ENCODE results near the gene DLL4.
A peak's percentile ranks its signal among the peaks of the same experiment; 100 is the strongest.
"Not testable (repeated sequence)": the region's sequence is repeated elsewhere in the genome, so short reads cannot be mapped to it uniquely, and the experiment has no call there.

The DLL4 gene

GRCh38 chr15:40941528-40942336 lies 12.6 kb downstream of the DLL4 start:
- peak; percentile 53 for DNase-seq (ENCODE audit: low spot score)

- no peak for DNase-seq (ENCODE audit: low spot score)
Measured at GRCh38 chr15:40942337-40942854, 13.3 kb downstream of the DLL4 start.

DNA sequence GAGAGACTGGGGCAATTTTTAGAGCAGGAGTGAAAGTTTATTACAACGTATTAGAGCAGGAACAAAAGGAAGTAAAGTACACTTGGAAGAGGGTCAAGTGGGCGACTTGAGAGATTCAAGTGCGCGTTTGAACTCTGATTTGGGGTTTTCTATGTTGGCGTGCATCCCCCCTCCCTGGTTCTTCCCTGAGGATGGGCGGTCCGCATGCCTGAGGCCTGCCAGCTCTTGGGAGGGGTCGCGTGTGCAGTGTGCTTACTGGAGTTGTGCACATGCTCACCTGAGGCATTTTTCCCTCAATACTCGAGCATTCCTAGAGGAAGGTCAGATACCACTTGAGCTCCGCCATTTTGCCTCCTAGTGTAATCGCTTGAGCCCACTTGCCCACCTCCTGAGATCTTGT lies 13.7 kb downstream of the DLL4 start:
- DNase-seq (ENCODE audit: low spot score) = no peak

DNA sequence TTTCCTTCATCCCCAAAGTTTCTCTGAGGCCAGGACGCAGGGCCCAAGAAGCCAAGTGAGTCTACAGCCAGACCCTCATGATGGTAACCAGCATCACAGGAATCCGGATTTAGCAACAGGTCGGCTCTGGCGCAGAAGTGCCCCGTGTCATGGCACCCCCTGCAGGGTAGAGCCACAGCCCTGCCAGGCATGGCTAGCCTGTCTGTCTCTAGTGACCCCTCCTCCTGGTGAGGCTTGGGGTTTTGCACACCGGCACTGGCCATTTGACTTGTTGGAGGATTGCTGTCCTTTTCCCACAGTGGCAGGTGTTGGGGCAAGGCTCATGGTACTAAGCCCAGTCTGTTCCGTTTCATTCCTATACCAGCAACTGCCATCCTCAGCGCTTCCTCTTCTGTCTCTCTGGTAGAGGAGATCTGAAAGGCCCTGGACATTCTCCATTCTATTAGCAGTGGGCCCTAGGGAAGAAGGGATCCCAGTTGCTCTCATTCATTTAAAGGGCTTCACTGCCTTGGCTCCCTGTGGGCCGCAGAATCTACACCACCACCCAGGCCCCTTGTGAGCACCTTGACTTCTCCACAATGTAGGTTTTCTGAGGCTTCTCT lies 14.7 kb downstream of the DLL4 start:
- DNase-seq (ENCODE audit: low spot score) = no peak

GRCh38 chr15:40944510-40945296 lies 15.6 kb downstream of the DLL4 start:
- no peak for DNase-seq (ENCODE audit: low spot score)

DNA sequence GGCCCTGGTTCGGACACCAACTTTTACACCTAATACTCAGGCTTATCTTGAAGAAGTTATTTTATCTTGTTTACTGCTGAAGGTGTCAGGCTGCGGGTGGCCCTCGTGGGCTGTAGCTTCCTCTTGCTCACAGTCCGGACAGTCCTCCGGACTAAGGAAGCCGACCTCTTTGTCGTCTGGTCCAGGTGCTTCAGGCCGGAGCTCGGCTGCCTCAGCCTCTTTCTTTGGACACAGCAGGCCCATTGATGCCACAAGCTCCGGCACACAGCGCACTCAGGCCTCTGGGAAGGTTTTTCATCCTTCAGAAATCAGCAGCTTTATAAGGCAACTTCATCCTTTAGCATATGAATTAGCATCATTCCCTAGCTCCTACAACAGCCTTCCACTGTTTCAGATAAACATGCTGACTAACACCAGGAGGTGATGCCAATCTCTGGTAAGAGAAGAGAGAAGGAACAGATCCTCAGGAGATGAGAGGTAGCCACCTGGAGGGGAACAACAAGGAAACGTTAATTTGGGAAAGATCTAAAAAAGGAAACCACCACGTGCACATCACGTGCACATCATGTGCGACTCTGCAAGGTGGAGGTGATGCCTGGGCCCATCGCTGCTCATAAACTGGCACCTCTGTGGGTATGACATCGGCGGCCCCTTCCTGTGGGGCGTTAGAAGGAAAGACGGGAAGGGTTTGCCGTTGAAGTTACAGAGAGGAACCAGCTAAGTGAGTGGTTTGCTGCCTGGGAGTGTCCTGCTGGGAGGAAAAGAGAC lies 19.8 kb downstream of the DLL4 start:
- DNase-seq (ENCODE audit: low spot score) = no peak

DNA sequence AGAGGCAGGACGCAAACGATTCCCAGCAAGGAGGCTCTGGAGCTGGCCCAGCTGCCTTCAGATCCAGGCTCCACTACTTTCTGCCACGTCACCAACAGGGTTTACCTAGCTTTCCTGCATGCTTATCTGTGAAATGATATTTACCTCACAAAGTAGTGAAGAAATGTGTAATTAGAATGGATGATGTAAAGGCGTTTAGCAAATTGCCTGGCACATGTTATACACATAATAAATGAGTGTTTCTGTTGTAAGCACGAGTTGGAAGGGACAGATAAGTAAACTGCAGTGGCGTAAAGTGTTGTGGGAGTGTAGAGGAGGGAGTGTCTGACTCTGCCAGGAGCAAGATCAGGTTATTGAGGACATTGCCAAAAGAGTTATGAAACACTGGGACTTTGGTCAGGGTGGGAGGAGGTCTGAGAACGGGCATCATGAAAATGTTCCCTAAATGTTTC lies 20.6 kb downstream of the DLL4 start:
- DNase-seq (ENCODE audit: low spot score) = no peak

DNA sequence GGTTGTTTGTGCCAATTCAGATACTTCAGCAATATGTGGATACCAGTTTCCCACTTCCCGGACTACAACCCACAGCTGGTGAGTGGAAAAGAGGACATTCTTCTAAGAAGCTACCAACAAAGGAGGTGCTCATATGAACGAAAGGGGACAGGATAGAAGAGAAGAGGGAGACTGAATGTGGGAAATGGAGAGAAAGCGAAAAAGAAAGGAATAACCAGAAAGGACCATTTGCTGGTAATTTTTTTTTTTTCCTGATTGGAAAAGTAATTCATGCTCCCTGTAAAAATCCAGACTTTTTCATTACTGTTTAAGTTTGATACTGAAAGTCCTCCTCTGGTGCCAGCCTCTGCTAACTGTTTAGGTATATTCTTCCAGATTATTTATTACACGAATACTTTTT lies 22.6 kb downstream of the DLL4 start:
- DNase-seq (ENCODE audit: low spot score) = no peak

DNA sequence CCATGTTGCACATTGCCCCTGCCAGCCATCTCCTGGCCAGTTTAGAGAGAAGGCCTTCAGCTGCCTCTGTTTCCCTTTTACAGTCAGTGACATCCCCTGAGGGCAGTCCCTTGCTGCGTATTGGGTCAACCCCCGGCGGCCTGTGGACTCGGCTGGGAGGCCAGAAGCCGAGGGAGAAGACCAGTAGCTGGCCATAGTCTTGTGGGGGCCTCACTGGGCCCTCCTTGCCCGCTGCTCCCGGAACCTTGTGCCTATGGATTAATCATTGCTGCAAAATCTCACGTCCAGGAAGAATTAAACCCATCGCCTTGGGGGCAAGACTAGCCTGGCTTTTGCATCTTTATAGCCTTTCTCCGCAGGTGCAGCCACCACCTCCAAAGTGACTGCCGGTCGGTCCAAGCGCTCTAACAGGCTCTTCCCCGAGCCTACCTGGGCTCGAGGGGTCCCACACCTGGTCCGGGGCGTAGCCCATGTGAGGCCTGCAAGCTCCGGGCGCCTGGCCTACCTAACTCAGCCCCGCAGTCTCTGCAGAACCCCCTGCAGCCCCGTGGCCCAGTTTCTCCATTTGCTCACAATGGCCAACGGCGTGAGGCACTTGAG lies 23.3 kb downstream of the DLL4 start:
- DNase-seq (ENCODE audit: low spot score) = no peak

DNA sequence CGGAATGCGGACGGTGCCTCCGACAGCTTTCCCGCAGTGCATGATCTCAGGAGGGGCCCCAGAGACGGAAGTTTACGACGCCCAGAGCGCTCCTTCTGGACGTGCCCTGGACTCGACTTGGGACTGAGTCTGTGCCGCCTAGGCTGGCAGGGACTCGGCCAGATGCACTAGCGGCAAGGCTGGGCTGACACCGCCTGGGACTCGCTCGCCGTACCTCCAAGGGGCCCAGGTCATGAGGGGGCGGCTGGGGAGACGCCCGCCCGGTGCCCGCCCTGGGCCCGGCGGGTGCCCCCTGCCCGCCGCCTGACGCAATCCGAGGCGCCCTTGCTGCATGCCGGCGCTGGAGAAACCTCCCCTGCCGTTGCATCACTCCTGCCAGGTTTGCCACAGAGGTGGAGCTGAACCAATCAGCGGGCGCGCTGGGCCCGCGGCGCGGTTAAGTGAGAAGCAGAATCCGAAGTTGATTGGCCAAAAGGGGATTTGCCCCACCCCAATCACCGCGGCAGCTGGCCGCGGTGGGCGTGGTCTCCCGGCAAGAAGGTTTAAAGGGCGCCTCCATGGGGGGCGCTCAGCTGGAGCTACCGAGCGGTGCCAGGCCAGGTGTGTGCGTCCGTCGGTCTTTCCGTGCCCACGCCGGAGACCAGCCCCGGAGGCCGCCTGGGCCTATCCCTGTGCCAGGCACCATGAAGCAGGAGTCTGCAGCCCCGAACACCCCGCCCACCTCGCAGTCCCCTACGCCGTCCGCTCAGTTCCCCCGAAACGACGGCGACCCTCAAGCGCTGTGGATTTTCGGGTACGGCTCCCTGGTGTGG lies 24.0 kb downstream of the DLL4 start, which contains the start of gene CHAC1:
TSS of gene CHAC1 (plus strand) at position 571 of the 812 bp plus-strand sequence. CDS start at position 684, 113 bp downstream.
- peak; percentile 96 for DNase-seq (ENCODE audit: low spot score)

DNA sequence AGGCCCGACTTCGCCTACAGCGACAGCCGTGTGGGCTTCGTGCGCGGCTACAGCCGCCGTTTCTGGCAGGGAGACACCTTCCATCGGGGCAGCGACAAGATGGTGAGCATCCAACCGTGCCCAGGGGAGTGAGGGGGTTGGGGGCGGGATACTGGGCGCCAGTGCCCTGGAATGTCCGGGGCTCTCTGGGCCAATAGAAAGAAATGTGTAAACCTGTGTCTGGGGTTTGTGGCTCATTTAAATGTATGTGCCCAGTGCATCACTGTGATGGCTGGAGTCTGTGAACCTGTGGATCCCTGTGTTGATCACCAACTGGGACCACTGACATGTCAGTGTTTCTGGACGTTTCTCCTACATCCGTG lies 24.6 kb downstream of the DLL4 start:
- no peak for DNase-seq (ENCODE audit: low spot score)

GRCh38 chr15:40954158-40954848 lies 25.2 kb downstream of the DLL4 start:
- not testable (repeated sequence) for DNase-seq (ENCODE audit: low spot score)

GRCh38 chr15:40955141-40955903 lies 26.2 kb downstream of the DLL4 start:
- DNase-seq (ENCODE audit: low spot score) = no peak

DNA sequence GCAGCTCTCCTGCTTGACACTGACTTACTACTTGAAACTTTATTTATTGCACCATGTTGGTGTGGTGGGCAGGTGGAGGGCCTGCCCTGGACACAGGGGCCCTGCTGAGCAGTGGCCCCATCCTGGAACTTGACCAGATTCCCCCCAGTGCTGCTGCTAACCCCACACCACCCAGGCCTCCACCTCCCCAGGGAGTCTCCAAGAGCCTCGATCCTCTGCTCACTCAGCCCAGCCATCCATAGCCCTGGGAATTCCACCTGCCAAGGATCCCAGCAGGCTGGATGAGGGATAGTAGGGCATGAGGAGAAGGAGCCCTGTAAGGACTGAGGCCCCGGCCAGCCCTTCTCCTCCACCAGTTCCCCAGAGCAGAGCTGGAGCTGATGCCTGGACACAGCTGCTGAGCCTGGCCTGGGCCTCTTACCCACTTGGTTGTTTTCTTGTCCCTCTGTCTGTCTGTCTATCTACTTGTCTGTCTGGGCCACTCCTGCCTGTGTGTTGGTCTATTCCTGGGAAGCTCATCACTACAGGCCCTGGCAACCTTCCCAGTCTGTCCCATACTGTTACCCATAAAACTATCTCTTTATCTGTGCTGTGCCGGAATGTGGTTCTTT lies 26.9 kb downstream of the DLL4 start:
- DNase-seq (ENCODE audit: low spot score) = no peak

GRCh38 chr15:40956541-40956982 lies 27.4 kb downstream of the DLL4 start:
- no peak for DNase-seq (ENCODE audit: low spot score)

DNA sequence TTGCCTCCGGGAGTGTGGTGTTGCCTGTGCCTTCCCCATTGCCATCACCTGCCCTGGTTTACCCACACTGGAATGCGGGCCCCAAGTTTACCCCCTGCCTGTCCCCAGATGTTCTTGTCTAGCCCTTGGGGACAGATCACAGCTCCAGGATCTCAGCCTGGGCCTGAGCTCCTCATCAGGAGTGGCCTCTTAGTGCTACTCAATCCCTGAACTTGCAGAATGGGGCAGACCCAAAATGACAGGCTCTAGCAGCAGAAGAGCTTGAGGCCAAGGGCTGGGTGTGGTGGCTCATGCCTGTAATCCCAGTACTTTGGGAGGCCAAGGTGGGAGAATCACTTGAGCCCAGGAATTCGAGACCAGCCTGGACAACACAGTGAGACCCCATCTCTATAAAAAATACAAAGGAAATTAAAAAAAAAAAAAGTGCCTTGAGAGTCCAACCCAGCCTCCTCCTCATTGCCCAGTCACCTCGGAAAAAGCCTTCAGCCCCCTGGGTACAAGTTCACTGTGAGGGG lies 28.0 kb downstream of the DLL4 start:
- DNase-seq (ENCODE audit: low spot score) = no peak

DNA sequence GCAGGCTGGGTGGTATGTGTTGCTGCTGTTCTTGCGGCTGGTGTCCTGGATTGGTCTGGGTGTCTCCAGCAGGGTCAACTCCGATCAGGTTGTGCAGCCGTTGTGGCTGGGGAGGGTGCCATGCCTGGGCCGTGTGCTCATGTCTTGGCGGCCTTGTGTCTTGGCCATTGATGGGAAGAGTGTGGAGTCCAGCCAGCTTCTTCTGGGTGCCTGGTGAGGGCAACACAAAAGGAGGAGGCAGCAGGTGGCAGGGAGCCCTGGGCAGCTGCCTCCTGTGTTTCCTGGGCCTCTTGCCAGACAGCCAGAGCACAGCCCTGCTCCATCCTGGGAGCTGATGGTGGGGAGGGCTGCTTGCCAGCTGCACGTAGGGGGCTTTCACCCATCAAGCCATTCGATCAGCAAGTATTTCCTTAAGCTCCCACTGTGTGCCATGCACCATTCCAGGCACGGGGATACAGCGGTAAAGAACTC lies 28.5 kb downstream of the DLL4 start:
- DNase-seq (ENCODE audit: low spot score) = no peak

- DNase-seq (ENCODE audit: low spot score) = no peak
Measured at GRCh38 chr15:40958146-40958545, 29.0 kb downstream of the DLL4 start.
